Measurements from ENCODE around the gene PLCL2.

PLCL2 gene

GRCh38 chr3:16888356-16888755, 3.6 kb downstream of the PLCL2 start:
- H3K4me3 ChIP-seq (ENCODE audit: low read depth, low read length): no peak overlapping the region
- DNase-seq (ENCODE audit: low read depth): no peak
- in situ Hi-C loops (cut with HindIII; ENCODE audit: low sequenced_read_pairs): no loop called here
- no peak for TF ChIP-seq CTCF (IDR thresholded peaks at IDR 0.05; ENCODE audit: low read depth, low read length, missing control alignments)

GRCh38 chr3:16888785-16889607, 4.2 kb downstream of the PLCL2 start:
- H3K4me3 ChIP-seq (ENCODE audit: low read depth, low read length): no peak overlapping the region
- no peak for DNase-seq (ENCODE audit: low read depth)
- no peak for TF ChIP-seq CTCF (IDR thresholded peaks at IDR 0.05; ENCODE audit: low read depth, low read length, missing control alignments)
- in situ Hi-C loops (cut with HindIII; ENCODE audit: low sequenced_read_pairs): no loop called here

- in situ Hi-C loops (cut with HindIII; ENCODE audit: low sequenced_read_pairs): no loop called here
- no peak overlapping the region for H3K4me3 ChIP-seq (ENCODE audit: low read depth, low read length)
- no peak for DNase-seq (ENCODE audit: low read depth)
- no peak for TF ChIP-seq CTCF (IDR thresholded peaks at IDR 0.05; ENCODE audit: low read depth, low read length, missing control alignments)
Observed at GRCh38 chr3:16890597-16891333, 6.0 kb downstream of the PLCL2 start.

GRCh38 chr3:16893618-16894200, 9.0 kb downstream of the PLCL2 start:
- H3K4me3 ChIP-seq (ENCODE audit: low read depth, low read length): no peak overlapping the region
- in situ Hi-C loops (cut with HindIII; ENCODE audit: low sequenced_read_pairs): no loop called here

GRCh38 chr3:16896094-16896627, 11.4 kb downstream of the PLCL2 start:
- no peak for DNase-seq (ENCODE audit: low read depth)
- H3K4me3 ChIP-seq (ENCODE audit: low read depth, low read length): no peak overlapping the region
- in situ Hi-C loops (cut with HindIII; ENCODE audit: low sequenced_read_pairs): no loop called here
- no peak for TF ChIP-seq CTCF (IDR thresholded peaks at IDR 0.05; ENCODE audit: low read depth, low read length, missing control alignments)

More at GRCh38 chr3:16893618-16894200, 9.0 kb downstream of the PLCL2 start:
- no peak for TF ChIP-seq CTCF (IDR thresholded peaks at IDR 0.05; ENCODE audit: low read depth, low read length, missing control alignments)
- no peak for DNase-seq (ENCODE audit: low read depth)

GRCh38 chr3:16896820-16897219, 12.1 kb downstream of the PLCL2 start:
- TF ChIP-seq CTCF (IDR thresholded peaks at IDR 0.05; ENCODE audit: low read depth, low read length, missing control alignments): no peak
- in situ Hi-C loops (cut with HindIII; ENCODE audit: low sequenced_read_pairs): no loop called here
- no peak for DNase-seq (ENCODE audit: low read depth)
- no peak overlapping the region for H3K4me3 ChIP-seq (ENCODE audit: low read depth, low read length)
